Peyer's patch (tissue), 4 donors: ENCODE results near the gene IGFL2.

Experiments used
- CTCF ChIP-seq, 6 experiments: fragments of 450-650 bp in 4 of 6; fragments of 200-600 bp in 2 of 6; sonication (generic) in 1 of 6; IDR thresholded peaks; one replicate each; pipeline ENCODE4 v1.5.1; 2017 to 2019; ENCODE audit warnings: antibody characterized with exemption in 6 of 6, mild to moderate bottlenecking in 3 of 6, moderate library complexity in 1 of 6
- POLR2A ChIP-seq, 2 donors: fragments of 450-650 bp; IDR thresholded peaks; one replicate each; pipeline ENCODE4 v1.5.1; 2017; ENCODE audit warnings: antibody characterized with exemption in 2 of 2, mild to moderate bottlenecking in 2 of 2, moderate library complexity in 2 of 2

GRCh38 chr19:46204008-46204407 lies 56.0 kb downstream of the IGFL2 start:
- TF ChIP-seq CTCF (IDR thresholded peaks at IDR 0.05) (no peak), POLR2A (IDR thresholded peaks at IDR 0.05) (no peak)
